ENCODE data around the gene FRAT1.

- TF ChIP-seq POLR2AphosphoS5 (IDR thresholded peaks at IDR 0.05) (peak; percentile 64), POLR2A (IDR thresholded peaks at IDR 0.05) (peak; percentile 7)
- TF ChIP-seq, protein P1, sequence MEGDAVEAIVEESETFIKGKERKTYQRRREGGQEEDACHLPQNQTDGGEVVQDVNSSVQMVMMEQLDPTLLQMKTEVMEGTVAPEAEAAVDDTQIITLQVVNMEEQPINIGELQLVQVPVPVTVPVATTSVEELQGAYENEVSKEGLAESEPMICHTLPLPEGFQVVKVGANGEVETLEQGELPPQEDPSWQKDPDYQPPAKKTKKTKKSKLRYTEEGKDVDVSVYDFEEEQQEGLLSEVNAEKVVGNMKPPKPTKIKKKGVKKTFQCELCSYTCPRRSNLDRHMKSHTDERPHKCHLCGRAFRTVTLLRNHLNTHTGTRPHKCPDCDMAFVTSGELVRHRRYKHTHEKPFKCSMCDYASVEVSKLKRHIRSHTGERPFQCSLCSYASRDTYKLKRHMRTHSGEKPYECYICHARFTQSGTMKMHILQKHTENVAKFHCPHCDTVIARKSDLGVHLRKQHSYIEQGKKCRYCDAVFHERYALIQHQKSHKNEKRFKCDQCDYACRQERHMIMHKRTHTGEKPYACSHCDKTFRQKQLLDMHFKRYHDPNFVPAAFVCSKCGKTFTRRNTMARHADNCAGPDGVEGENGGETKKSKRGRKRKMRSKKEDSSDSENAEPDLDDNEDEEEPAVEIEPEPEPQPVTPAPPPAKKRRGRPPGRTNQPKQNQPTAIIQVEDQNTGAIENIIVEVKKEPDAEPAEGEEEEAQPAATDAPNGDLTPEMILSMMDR (IDR thresholded peaks at IDR 0.05) = peak in 3 of 4 experiments; percentile 42 to 47 (median 44)
Observed at GRCh38 chr10:97332591-97333350, 13.7 kb downstream of the FRAT1 start.

Data from prostate gland (tissue), 2 donors.